Measurements from ENCODE around the gene MBLAC1.

Gene MBLAC1, protein sequence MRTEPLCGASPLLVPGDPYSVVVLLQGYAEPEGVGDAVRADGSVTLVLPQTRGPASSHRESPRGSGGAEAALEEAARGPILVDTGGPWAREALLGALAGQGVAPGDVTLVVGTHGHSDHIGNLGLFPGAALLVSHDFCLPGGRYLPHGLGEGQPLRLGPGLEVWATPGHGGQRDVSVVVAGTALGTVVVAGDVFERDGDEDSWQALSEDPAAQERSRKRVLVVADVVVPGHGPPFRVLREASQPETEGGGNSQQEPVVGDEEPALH

GRCh38 chr7:100126931-100127865 lies at the start of gene MBLAC1:
Gene MBLAC1, plus strand, starts transcription at chr7:100126967. Its CDS starts 429 bp downstream, at chr7:100127396.
- DNase-seq = peak; percentile 95

DNA sequence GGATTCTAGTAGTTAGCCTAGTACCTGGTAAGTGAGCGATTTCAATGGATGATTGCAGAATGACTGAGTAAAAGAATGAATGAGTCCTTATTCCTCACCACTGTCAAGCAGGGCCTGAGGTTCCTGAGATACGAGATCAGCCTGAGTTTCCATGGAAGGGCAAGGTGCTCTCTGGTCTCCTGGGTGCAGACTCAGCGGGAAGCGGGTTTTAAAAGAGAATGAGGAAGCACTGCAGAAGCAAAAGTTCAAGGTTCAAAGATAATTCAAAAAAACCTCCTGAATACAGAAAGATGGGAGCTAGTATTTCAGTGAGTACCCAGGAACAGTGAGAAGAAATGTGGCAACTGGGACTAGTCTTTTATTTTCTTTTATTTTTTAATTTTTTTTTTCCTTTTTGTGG lies 49.6 kb upstream of the MBLAC1 start:
- no peak for DNase-seq

DNA sequence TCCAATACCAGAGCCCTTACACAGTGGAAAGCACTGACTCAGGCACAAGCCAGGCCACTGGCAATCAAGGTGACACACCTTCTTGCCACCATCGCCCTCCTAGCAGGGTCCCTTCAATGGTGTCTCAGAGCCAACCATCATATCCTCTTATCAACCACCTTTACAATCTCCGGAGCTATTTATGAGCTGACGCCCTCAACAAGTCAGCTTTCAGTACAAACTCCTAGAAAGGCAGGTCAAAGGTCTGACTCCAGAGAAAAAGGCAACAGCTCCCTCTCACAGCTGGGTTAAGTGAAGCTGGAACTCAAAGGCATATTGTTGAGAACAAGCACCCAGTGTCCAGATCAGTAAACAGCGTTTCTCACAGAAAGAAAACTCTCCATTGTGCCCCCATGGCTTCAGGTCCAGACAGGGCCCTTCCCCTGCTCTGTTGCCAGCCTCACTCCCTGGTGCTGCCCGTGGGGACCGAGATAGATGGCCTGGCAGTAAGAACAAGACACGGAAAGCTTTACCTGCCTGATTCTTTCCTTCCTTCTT lies 47.7 kb upstream of the MBLAC1 start:
- no peak for DNase-seq

DNA sequence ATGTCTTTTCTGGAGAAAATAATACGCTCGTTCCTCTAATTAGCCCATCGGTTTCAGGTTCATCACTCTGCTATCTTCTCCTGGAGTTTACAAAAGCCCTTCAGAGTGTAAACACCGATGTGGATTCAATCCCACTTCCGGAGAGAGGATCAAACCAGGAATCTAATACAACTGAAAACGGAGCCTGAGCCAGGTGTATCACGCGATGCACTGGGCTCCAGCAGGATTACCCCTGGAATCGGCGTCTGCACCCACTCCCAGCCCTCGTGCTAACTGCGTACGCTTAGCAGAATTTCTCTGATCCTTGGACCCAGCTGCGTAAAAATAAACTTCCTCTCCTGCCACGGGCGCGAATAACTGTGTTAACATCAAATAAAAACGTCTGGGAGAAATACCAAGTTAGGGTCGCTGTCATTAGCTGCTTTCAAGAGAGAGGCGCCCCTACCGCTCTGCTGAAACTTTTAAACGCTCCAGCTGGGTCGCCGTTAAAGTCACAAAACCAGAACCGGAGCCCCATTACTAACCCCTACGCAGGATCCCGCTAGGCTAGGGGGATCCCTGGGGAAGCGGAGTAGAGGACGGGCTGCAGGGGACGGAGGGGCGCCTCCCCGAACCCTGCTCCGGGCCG lies 45.7 kb upstream of the MBLAC1 start:
- DNase-seq = no peak

DNA sequence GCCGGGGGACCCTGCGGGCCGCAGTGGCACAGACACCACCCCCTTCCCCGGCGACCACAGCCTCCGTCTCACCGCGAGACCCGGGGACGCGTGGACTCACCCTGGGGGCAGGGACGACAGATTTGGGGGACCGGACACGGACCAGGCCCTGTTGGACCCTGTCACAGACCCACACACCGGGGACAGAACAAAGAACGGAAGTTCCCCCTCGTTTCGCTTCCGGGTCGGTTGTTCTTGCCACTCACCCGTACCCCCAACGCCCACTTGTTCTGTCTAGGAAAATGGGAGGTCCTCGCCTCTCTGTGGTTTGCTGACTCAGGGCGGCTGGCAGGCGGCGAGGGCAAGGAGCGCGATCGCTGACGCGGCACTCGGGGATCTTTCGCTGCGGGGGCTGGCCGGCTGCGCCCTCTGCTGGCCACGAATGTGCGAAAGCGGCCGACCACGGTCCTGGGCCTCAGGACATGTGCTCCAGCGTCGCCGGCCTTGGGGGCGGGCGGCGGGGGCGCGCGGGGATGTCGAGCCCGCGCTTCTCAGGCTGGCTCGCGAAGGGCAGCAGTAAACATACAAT lies 45.1 kb upstream of the MBLAC1 start, which contains the start of gene ZNF3:
Gene ZNF3, minus strand, starts transcription at position 189 of the 568 bp plus-strand sequence. CDS start 4,366 bp downstream, outside the sequence.
- peak; percentile 98 for DNase-seq

GRCh38 chr7:100082978-100083377 lies 43.8 kb upstream of the MBLAC1 start:
- DNase-seq = no peak

GRCh38 chr7:100085515-100085914 lies 41.3 kb upstream of the MBLAC1 start:
- DNase-seq = no peak

- DNase-seq = peak; percentile 65
Observed at GRCh38 chr7:100087055-100087750, 39.6 kb upstream of the MBLAC1 start.

DNA sequence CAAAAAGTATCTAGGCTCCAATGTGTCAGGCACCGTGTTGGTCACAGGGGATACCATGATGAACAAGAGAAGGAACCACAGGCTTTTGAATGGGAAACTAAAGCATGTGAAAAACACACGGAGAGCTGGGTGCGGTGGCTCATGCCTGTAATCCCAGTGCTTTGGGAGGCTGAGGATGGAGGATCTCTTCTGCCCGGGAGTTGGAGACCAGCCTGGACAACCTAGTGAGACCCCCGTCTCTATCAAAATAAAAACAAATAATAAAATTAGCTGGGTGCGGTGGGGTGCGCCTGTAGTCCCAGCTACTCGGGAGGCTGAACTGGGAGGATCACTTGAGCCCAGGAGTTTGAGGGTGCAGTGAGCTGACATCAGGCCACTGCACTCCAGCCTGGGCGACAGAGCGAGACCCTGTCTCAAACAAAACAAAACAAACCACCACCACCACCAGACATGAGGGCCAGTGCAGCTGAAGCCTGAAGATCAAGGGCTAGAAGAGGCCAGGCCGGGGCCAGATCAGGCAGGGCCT lies 38.6 kb upstream of the MBLAC1 start:
- DNase-seq = no peak

GRCh38 chr7:100088621-100089457 lies 37.9 kb upstream of the MBLAC1 start, which contains the start of gene COPS6:
Gene COPS6, plus strand, starts transcription at chr7:100088969. Its CDS starts 22 bp downstream, at chr7:100088991.
- DNase-seq = peak; percentile 48

DNA sequence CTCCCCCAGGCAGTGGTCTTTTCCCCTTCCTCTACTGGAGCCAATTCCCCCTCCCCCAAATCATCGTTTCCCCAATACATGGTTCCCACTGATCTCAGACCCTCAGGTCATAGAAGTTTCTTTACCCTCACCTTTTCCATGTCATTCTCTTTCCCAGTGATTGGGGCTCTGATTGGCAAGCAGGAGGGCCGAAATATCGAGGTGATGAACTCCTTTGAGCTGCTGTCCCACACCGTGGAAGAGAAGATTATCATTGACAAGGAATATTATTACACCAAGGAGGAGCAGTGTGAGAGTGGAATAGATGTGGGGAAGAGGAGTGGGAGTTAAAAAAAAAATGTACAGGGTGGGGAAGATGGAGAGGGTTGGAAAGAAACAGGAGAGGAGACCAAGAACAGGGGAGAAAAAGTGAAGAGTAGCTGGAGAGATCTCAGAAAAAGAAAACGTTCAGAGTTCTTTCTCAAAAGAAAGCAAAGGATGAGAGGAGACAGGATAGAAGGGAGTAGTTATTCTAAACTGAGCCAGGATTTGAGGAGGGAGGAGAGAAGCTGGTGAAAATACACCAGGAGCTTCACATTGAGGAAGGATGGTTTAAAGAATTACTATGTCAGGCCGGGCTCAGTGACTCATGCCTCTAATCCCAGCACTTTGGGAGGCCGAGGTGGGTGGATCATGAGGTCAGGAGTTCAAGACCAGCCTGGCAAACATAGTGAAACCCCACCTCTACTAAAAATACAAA lies 37.1 kb upstream of the MBLAC1 start:
- DNase-seq = no peak

DNA sequence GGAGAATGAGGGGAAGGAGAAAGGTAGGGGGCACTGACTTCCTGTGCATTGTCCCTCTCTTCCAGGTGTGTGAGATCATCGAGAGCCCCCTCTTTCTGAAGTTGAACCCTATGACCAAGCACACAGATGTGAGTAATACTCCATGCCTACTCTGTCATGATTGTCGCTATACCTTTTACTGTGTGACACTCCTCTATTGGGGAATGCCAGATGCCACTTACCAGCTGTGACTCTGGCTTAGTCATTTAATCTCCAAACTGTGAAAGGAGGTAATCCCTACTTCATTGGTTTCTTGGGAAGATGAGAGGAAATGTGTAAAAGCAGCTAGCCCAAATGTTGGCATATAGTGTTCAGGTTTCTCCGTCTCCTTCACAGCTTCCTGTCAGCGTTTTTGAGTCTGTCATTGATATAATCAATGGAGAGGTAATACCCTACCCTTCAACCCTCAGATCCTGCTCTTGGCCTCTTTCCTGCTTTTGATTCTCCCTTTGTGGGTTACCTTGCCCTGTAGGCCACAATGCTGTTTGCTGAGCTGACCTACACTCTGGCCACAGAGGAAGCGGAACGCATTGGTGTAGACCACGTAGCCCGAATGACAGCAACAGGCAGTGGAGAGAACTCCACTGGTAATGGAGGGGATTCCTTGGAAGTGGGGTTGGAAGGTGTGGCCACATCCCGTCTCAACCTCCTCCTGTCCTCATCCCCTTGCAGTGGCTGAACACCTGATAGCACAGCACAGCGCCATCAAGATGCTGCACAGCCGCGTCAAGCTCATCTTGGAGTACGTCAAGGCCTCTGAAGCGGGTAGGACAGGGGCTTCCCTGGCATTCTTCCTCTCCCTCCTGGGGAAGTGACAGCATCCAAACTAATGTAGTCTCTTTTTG lies 36.0 kb upstream of the MBLAC1 start:
- no peak for DNase-seq

DNA sequence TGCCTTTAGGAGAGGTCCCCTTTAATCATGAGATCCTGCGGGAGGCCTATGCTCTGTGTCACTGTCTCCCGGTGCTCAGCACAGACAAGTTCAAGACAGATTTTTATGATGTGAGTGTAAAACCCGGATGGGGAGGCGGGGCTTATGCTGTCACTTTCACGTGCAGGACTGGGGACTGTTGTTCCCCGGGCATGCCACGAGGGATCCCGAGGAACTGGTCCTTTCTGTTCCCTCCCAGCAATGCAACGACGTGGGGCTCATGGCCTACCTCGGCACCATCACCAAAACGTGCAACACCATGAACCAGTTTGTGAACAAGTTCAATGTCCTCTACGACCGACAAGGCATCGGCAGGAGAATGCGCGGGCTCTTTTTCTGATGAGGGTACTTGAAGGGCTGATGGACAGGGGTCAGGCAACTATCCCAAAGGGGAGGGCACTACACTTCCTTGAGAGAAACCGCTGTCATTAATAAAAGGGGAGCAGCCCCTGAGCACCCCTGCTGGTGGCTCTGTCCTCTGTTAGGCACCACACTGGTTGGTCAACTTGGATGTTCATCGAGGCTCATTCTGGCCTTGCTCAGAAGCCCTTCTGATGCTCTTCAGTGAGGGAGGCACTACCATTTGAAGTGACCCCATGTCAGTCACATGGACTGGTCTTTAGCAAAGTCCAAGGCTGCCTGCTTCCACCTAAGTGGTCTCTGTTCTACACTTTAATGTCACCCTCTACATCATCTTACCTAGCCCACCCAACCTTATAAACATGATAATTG lies 35.2 kb upstream of the MBLAC1 start:
- no peak for DNase-seq

- DNase-seq = no peak
Observed at GRCh38 chr7:100093054-100093453, 33.7 kb upstream of the MBLAC1 start.

GRCh38 chr7:100093498-100093897 lies 33.3 kb upstream of the MBLAC1 start:
- DNase-seq = no peak

DNA sequence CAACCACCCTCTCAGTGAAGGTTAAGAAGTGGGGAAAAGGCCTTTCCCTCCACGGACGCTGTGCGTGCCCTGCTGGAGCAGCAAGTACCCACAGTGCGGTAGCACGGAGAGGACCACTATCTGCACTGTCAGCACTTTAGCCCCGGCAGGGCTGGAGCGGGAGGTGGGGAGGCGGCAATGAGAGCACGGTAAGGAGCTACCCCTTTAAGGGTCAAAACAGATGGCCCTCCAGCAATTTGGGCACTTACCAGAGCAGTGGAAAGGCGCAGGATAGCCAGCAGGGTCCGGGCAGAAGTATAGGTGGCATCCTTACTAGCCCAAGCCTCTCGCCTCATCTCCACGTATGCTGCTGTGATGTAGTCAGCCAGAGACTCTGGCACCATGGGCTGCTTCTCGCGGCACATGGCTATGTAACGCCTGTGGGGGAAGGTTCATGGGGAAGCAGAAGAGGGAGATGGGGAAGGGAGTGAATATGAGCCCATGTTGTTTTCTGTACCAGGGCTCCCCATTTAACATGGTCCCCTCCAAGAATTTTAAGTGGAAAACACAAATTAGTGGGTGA lies 32.8 kb upstream of the MBLAC1 start:
- DNase-seq = no peak

DNA sequence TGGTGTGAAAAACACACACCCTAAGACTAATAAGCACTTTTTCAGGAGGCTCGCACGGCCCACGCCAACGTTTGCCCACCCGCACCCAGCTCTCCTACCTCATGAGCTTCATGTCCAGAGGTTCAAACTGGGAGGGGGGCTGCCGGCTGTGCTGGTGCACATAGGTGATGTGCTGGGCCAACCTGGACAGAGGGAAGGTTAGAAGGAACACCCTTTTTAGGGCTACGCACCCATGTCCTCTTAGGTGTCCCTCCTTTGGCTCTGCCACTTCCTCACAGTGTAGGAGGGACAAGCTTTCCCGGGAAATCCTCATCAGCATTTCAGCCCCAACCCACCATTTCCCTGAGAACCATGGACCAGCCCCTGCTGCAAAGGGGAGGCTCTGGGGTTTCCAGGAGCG lies 31.5 kb upstream of the MBLAC1 start:
- DNase-seq = no peak

DNA sequence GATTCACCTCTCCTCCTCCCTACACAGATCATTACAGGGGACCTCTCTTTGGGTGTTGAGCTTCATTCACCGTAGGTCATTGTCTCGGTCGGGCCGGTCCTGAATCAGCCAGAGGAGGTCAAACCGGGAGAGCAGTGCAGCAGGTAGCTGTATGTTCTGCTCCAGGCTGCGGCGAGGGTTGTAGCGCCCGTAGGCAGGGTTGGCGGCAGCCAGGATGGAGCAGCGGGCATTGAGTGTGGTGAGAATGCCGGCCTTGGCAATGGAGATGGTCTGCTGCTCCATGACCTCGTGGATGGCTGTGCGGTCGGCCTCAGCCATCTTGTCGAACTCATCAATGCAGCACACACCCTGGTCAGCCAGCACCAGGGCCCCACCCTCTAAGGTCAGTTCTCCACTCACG lies 31.1 kb upstream of the MBLAC1 start:
- DNase-seq = no peak

Data from DMS 273 treated with DMSO at 0.1 percent for 48 hours (cell line).